ENCODE results near the gene FBRSL1.

Gene FBRSL1

DNA sequence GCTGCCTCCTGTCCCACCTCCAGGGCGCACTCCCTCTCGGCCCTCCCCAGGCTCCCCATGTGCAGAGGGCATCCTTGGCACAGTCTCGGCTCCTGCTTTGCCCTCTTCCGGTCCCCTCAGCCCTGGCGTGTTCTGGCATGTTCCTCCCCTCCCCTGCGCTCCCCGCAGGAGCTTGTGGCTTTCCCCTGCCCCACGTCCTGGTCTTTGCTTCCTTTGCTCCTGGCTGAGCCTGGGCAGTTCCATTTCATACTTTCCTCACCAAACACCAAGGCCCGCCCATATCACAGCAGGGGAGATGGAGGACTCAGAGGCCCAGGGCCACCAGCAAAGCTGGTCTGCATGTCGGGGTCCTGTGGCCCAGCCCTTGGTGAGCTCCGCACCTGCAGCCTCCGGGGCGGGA is 56.0 kb downstream of the FBRSL1 start:
- peaks cover 9% of the 10 kb centered on the region for H3K4me1 ChIP-seq (ENCODE audit: control insufficient read depth, insufficient read depth, low read length)
- H3K4me3 ChIP-seq (ENCODE audit: low read length) = no peak overlapping the region
- H3K9me3 ChIP-seq (ENCODE audit: control insufficient read depth, low read length) = no peaks in the 10 kb centered on the region
- no peaks in the 10 kb centered on the region for H3K27me3 ChIP-seq (replicated peaks; ENCODE audit: control insufficient read depth, insufficient read depth, low read length)
- H3K36me3 ChIP-seq (ENCODE audit: control insufficient read depth, insufficient read depth, low read length, severe bottlenecking) = peaks cover 5% of the 10 kb centered on the region
- DNase-seq (ENCODE audit: low read depth) = no peak
- no peak overlapping the region for H3K9ac ChIP-seq (ENCODE audit: low read length)

DNA sequence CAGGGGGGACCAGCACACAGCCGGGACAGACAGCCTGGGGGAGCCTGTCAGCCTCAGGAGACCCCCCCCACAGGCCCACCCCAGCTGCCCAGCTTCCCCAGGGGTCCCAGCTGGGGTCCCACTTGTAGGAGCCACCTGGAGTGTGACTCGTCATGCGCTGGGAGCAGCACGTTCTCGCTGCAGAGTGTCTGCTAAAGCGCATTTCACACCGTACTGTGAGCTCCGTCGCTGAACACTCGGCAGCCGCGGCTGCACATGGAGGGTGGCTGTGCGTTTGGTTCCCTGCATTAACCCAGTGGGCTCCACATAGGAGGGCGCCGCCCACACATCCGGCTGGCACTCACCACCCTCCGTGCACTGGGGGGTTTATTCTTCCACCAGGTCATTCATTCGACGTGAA is 56.7 kb downstream of the FBRSL1 start:
- Histone ChIP-seq H3K27me3 (replicated peaks; ENCODE audit: control insufficient read depth, insufficient read depth, low read length) (no peaks in the 10 kb centered on the region), H3K4me3 (ENCODE audit: low read length) (no peak overlapping the region), H3K9ac (ENCODE audit: low read length) (no peak overlapping the region), H3K9me3 (ENCODE audit: control insufficient read depth, low read length) (no peaks in the 10 kb centered on the region), H3K4me1 (ENCODE audit: control insufficient read depth, insufficient read depth, low read length) (peaks cover 9% of the 10 kb centered on the region), H3K36me3 (ENCODE audit: control insufficient read depth, insufficient read depth, low read length, severe bottlenecking) (peaks cover 5% of the 10 kb centered on the region)
- DNase-seq (ENCODE audit: low read depth) = no peak

DNA sequence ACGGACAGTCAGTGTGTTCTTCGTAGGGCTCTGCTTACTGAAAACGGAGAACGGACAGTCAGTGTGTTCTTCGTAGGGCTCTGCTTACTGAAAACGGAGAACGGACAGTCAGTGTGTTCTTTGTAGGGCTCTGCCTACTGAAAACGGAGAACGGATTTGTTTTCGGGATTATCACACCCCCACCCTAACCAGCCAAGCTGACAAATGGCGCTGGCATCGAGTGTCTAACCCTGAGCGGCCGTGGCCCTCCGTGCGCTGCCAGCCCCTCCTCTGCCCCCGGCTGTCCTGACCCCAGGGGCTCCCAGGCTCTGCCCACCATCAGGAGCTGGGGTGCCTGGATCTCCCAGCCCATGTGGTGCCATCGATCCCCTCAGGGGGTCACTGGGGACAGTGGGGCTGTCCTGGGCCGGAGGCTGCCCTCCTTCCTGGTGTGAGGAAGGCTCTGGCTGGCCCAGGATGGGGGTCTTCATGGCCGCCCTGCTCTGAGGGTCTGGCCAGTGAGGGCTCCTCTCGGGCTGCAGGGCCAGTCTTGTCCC is 57.3 kb downstream of the FBRSL1 start:
- Histone ChIP-seq H3K9ac (ENCODE audit: low read length) (no peak overlapping the region), H3K9me3 (ENCODE audit: control insufficient read depth, low read length) (no peaks in the 10 kb centered on the region), H3K4me3 (ENCODE audit: low read length) (no peak overlapping the region), H3K36me3 (ENCODE audit: control insufficient read depth, insufficient read depth, low read length, severe bottlenecking) (peaks cover 7% of the 10 kb centered on the region), H3K27me3 (replicated peaks; ENCODE audit: control insufficient read depth, insufficient read depth, low read length) (no peaks in the 10 kb centered on the region), H3K4me1 (ENCODE audit: control insufficient read depth, insufficient read depth, low read length) (peaks cover 9% of the 10 kb centered on the region)
- DNase-seq (ENCODE audit: low read depth) = no peak

DNA sequence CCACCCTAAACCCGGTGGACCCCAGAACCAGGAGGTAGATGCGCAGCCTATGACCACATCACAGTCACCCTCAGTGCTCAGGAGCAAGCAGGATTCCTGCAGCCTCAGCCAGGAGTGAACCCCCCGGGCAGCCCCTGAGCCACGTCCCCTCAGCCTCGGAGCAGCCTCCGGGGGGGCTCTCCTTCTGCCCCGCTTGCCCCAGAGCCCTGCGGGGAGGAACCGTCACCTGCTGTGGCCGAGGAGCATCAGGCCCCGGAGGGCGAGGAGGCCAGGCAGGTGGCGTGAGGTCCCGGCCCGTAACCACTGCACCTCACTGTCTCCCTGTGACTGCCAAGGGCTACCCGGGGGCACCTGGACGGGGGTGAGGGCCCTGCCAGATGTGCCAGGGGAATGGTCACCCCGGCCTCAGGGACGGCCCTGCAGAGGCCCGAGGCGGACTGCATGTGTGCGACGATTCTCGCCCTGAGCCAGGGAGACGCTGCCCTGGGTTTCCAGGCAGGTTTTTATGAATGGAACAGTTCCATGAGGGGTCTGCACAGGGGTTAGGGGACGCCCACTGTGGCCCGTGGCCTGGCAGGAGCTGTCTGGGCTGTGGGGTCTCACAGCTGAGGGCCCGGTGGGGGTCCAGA is 58.6 kb downstream of the FBRSL1 start:
- H3K4me3 ChIP-seq (ENCODE audit: low read length) = no peak overlapping the region
- no peak for DNase-seq (ENCODE audit: low read depth)
- peaks cover 7% of the 10 kb centered on the region for H3K36me3 ChIP-seq (ENCODE audit: control insufficient read depth, insufficient read depth, low read length, severe bottlenecking)
- H3K27me3 ChIP-seq (replicated peaks; ENCODE audit: control insufficient read depth, insufficient read depth, low read length) = no peaks in the 10 kb centered on the region
- H3K9ac ChIP-seq (ENCODE audit: low read length) = no peak overlapping the region
- H3K4me1 ChIP-seq (ENCODE audit: control insufficient read depth, insufficient read depth, low read length) = peaks cover 9% of the 10 kb centered on the region
- no peaks in the 10 kb centered on the region for H3K9me3 ChIP-seq (ENCODE audit: control insufficient read depth, low read length)

DNA sequence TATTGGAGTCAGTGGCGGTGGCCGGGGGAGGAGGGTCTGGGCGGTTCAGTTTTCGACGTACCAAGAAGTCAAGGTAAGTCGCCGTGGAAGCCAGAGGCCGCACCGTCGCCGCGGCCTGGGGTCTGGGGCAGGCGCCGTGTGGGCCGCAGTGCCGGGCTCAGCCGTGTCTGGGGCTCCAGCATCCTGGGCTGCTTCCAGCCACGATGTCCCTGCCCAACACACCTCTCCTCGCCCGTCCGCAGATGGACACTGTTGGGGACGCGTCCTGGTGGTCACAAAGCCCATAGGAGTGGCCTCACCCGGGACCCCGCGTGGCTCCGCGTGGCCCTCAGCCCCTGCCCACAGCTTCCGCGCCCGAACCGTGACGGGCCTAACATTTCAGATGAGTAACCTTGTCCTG is 59.1 kb downstream of the FBRSL1 start:
- Histone ChIP-seq H3K4me1 (ENCODE audit: control insufficient read depth, insufficient read depth, low read length) (peaks cover 9% of the 10 kb centered on the region), H3K36me3 (ENCODE audit: control insufficient read depth, insufficient read depth, low read length, severe bottlenecking) (peaks cover 7% of the 10 kb centered on the region), H3K9me3 (ENCODE audit: control insufficient read depth, low read length) (no peaks in the 10 kb centered on the region), H3K27me3 (replicated peaks; ENCODE audit: control insufficient read depth, insufficient read depth, low read length) (no peaks in the 10 kb centered on the region), H3K4me3 (ENCODE audit: low read length) (no peak overlapping the region), H3K9ac (ENCODE audit: low read length) (no peak overlapping the region)
- no peak for DNase-seq (ENCODE audit: low read depth)

DNA sequence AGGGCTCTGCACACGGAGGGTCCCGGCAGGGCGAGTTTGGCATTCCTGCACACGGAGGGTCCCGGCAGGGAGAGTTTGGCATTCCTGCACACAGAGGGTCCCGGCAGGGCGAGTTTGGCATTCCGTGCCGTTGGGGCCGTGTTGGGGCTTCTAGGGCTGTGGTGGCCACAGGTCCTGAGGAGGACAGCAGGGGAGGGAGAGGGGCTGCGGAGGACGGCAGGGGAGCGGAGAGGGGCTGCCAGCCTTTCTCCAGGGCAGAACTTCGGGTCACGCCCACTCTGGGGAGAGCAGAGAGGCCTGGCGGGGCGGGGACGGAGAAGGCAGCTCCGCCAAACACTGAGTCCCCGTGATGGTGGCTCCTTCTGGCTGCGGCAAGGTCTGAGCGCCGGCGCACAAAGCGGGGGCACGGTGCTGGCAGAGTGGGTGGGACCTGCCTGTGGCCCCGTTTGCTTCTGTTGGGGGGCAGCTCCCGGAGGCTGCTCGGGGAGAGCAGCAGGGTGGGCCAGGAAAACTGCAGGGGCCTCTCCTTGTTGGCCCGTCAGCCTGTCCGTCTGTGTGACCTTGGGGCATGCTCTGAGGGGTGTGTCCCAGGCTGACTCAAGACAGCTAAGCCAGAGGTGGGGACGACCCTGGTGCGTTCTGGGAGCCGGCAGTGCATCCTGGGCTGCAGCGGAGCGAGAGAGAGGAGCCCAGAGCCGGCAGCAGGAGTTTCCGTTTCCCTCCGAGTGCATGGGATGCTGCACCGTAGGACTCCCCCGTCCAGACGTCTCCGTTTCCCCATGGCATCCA is 60.3 kb downstream of the FBRSL1 start:
- no peak for DNase-seq (ENCODE audit: low read depth)
- peaks cover 2% of the 10 kb centered on the region for H3K36me3 ChIP-seq (ENCODE audit: control insufficient read depth, insufficient read depth, low read length, severe bottlenecking)
- H3K4me1 ChIP-seq (ENCODE audit: control insufficient read depth, insufficient read depth, low read length) = peaks cover 9% of the 10 kb centered on the region
- H3K9me3 ChIP-seq (ENCODE audit: control insufficient read depth, low read length) = no peaks in the 10 kb centered on the region
- no peak overlapping the region for H3K4me3 ChIP-seq (ENCODE audit: low read length)
- no peak overlapping the region for H3K9ac ChIP-seq (ENCODE audit: low read length)
- H3K27me3 ChIP-seq (replicated peaks; ENCODE audit: control insufficient read depth, insufficient read depth, low read length) = no peaks in the 10 kb centered on the region

DNA sequence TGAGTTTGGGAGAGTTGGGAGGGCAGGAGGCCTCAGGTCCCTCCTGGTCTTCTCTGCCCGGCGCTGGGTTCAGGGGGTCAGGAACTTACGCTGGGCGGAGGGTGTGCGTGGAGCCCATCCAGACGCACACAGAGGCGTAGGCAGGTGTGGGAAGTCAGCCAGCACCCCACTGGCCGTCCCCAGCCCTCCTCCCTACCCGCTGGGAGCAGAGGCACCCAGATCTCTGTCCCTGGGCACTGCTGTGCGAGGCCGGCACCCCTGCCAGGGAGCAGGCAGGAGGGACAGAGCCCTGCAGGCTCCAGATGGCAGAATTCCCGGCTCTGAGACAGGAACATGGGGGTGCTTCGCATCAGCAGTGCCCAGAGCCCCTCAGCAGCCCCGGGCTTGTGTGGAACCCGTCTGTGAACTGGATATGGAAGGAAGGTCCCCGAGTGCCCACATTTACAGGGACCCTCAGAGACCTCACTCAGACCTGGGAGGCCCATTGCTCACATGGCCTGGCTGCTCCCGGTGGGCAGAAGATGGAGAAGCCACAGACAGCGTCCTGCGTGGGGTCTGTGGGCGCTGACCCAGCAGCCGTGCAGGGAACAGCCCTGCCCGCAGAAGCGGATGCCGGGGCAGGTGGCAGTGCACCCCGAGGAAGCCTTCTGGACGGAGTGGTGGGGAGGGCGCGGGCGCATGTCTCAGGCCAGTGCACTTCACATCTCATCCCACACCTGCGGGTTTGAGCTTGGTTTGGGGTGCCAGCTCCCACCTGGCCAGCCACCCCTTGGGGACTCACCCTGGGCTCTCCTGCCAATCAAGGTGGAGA is 61.1 kb downstream of the FBRSL1 start:
- Histone ChIP-seq H3K27me3 (replicated peaks; ENCODE audit: control insufficient read depth, insufficient read depth, low read length) (no peaks in the 10 kb centered on the region), H3K4me3 (ENCODE audit: low read length) (no peak overlapping the region)

DNA sequence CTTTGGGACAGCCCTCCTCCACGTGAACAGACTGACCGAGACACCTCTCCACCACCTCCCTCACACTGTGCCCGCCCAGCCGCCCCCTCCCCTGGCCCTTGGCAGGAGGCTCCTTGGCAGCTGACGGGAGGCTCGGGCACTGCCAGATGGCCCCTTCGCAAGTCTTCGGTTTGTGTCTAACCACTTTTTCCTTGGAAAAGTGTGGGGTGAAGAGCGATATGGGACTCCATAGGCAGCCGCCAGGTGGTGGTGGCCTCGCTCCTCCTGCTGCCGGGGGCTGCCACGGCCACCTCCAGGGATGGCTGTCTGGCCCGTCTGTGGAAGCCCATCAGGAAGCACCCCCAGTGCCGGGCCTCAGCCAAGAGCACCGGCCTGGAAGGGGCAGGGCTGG is 61.7 kb downstream of the FBRSL1 start:
- Histone ChIP-seq H3K4me1 (ENCODE audit: control insufficient read depth, insufficient read depth, low read length) (peaks cover 9% of the 10 kb centered on the region), H3K9me3 (ENCODE audit: control insufficient read depth, low read length) (no peaks in the 10 kb centered on the region), H3K36me3 (ENCODE audit: control insufficient read depth, insufficient read depth, low read length, severe bottlenecking) (peaks cover 2% of the 10 kb centered on the region), H3K9ac (ENCODE audit: low read length) (no peak overlapping the region), H3K4me3 (ENCODE audit: low read length) (no peak overlapping the region), H3K27me3 (replicated peaks; ENCODE audit: control insufficient read depth, insufficient read depth, low read length) (no peaks in the 10 kb centered on the region)
- no peak for DNase-seq (ENCODE audit: low read depth)

More for the DNA sequence above, 61.1 kb downstream of the FBRSL1 start:
- H3K9me3 ChIP-seq (ENCODE audit: control insufficient read depth, low read length) = no peaks in the 10 kb centered on the region
- peaks cover 2% of the 10 kb centered on the region for H3K36me3 ChIP-seq (ENCODE audit: control insufficient read depth, insufficient read depth, low read length, severe bottlenecking)
- H3K4me1 ChIP-seq (ENCODE audit: control insufficient read depth, insufficient read depth, low read length) = peaks cover 9% of the 10 kb centered on the region
- H3K9ac ChIP-seq (ENCODE audit: low read length) = no peak overlapping the region
- no peak for DNase-seq (ENCODE audit: low read depth)

DNA sequence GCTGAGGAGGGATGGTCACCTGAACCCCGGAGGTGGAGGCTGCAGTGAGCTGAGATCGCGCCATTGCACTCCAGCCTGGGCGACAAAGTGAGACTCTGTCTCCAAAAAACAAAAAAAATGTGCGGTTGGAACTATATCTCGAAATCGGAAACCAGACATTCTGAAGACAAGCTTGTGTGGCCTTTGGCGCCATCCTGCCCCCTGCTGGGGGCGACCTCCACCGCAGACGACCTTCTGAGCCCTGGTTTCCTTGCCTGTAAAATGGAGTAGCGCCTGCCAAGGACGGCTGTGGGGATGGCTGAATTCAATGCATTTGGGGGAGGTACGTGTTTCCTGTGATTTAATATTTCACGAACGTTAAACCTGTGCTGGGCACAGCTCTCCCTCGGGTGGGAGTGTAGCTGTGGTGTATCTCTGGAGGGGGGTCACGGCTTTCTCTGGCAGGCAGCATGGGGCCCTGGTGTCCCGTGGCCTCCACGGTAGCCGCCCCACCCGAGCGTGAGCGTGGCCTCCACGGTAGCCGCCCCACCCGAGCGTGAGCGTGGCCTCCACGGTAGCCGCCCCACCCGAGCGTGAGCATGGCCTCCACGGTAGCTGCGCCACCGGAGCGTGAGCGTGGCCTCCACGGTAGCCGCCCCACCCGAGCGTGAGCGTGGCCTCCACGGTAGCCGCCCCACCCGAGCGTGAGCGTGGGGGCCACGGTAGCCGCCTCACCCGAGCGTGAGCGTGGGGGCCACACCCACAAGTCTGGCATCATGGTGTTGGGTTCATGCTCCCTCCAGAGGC is 65.1 kb downstream of the FBRSL1 start:
- no peak for DNase-seq (ENCODE audit: low read depth)
- Histone ChIP-seq H3K9ac (ENCODE audit: low read length) (no peak overlapping the region), H3K9me3 (ENCODE audit: control insufficient read depth, low read length) (no peaks in the 10 kb centered on the region), H3K36me3 (ENCODE audit: control insufficient read depth, insufficient read depth, low read length, severe bottlenecking) (peaks cover 2% of the 10 kb centered on the region), H3K4me3 (ENCODE audit: low read length) (no peak overlapping the region), H3K4me1 (ENCODE audit: control insufficient read depth, insufficient read depth, low read length) (peaks cover 6% of the 10 kb centered on the region), H3K27me3 (replicated peaks; ENCODE audit: control insufficient read depth, insufficient read depth, low read length) (no peaks in the 10 kb centered on the region)

DNA sequence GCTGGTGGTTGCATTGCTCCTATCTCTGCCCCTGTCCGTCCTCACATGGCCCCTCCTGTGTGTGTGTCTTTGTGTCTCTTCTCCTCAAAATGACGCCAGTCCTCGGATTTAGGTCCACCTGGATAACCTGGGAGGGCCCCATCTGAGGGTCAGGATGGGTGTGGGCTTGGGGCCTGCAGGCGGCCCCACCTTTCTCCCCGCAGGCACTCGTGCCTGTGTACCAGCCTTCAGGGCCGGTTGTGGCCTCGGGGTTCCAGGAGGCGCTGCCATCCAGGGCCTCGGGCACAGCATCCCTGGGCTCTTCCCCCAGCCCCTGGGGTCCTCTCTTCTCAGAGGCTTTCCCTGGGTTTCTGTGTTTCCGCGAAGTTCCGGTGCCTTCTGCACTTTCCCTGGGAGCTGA is 65.7 kb downstream of the FBRSL1 start:
- H3K4me3 ChIP-seq (ENCODE audit: low read length) = no peak overlapping the region
- H3K4me1 ChIP-seq (ENCODE audit: control insufficient read depth, insufficient read depth, low read length) = no peaks in the 10 kb centered on the region
- H3K9ac ChIP-seq (ENCODE audit: low read length) = no peak overlapping the region
- H3K27me3 ChIP-seq (replicated peaks; ENCODE audit: control insufficient read depth, insufficient read depth, low read length) = no peaks in the 10 kb centered on the region
- H3K9me3 ChIP-seq (ENCODE audit: control insufficient read depth, low read length) = no peaks in the 10 kb centered on the region
- peaks cover 2% of the 10 kb centered on the region for H3K36me3 ChIP-seq (ENCODE audit: control insufficient read depth, insufficient read depth, low read length, severe bottlenecking)
- DNase-seq (ENCODE audit: low read depth) = no peak
